IPS-20b (cell line): Measurements from ENCODE around the gene CIAPIN1.
"Not testable (repeated sequence)": the region's sequence is repeated elsewhere in the genome, so short reads cannot be mapped to it uniquely, and the experiment has no call there.

ENCODE experiments used
- H3K27ac ChIP-seq: one replicate; pipeline ENCODE4 v1.5.1; 2013; ENCODE audit warnings: low read length
- H3K27me3 ChIP-seq: 2 replicates; pipeline ENCODE4 v1.6.1; 2013; ENCODE audit warnings: mild to moderate bottlenecking, low read length, inconsistent platforms; ENCODE audit not compliant: insufficient read depth
- H3K36me3 ChIP-seq: 2 replicates; pipeline ENCODE4 v1.6.1; 2013; ENCODE audit warnings: low read depth, mild to moderate bottlenecking, inconsistent platforms, low read length, moderate library complexity; ENCODE audit not compliant: insufficient read depth
- H3K4me1 ChIP-seq: 2 replicates; pipeline ENCODE4 v1.6.1; 2013; ENCODE audit warnings: mild to moderate bottlenecking, control low read depth, inconsistent platforms, low read length, moderate library complexity; ENCODE audit not compliant: insufficient read depth
- H3K4me3 ChIP-seq: 2 replicates; pipeline ENCODE4 v1.5.1; 2013; ENCODE audit warnings: mild to moderate bottlenecking, low read length, inconsistent platforms
- H3K9ac ChIP-seq: 2 replicates; pipeline ENCODE4 v1.6.1; 2013; ENCODE audit warnings: low read depth, mild to moderate bottlenecking, inconsistent platforms, low read length, moderate library complexity
- H3K9me3 ChIP-seq: 2 replicates; pipeline ENCODE4 v1.6.1; 2013; ENCODE audit warnings: mild to moderate bottlenecking, low read depth, low read length, inconsistent platforms; ENCODE audit not compliant: insufficient read depth

Gene CIAPIN1

DNA sequence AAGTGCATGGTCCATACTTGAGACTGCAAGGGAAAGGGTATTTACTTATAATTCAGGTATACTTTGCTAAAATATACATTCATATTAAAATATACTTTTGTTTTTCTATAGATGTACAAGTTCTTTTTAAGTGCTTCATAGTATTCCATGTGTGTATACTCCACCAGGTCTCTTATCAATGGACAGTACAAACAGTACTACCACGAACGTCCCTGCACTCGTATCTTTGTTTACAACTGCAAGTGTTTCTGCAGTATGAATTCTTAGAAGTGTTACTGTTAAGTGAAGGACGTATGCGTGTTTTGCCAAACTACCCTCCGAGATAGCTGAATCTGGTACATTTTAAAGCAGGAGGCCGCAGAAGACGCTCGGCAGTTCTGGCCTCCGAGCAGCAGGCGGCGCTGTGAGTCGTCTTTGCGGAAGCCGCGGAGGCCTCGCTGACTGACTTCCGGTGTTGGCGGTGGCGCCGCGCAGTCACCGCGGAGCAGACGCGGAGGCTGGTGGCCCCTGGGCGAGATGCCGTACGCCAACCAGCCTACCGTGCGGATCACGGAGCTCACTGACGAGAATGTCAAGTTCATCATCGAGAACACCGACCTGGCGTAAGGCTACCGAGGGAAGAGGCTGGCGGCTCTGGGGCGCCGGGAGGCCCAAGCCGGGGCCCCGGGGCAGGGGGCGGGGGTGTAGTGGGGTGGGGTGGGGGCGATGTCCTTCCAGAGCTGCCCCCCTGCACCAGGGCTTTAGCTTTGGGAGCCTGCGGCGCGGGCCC is 15.2 kb upstream of the CIAPIN1 start, which contains the start of gene POLR2C:
POLR2C (plus strand) TSS at position 471 of the 769 bp plus-strand sequence; CDS start at position 517, 46 bp downstream.
- Histone ChIP-seq H3K4me3 (peak within 1 kb of the TSS; percentile 98), H3K36me3 (peaks cover 73% of the 10 kb centered on the region), H3K27me3 (no peaks in the 10 kb centered on the region), H3K9ac (peak within 1 kb of the TSS; percentile 89), H3K27ac (no peak within 1 kb of the TSS), H3K4me1 (no peaks in the 10 kb centered on the region), H3K9me3 (no peaks in the 10 kb centered on the region)

DNA sequence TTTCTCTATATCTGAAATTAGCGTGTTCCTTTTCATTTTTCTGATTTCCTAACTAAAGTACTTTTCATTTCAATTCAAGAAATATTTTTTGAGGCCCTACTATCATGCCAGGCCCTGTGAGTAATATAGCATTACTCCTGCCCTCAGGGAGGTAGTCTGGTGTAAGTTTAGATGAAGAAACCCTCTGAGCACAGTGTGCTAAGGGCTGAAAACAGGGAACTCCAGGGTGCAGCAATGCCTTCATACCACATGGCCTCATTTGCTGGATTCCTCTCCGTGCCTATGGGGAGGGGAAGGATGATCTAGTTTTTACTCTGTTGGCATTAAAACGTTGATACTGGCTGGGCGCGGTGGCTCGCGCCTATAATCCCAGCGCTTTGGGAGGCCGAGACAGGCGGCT is 4.8 kb upstream of the CIAPIN1 start:
- H3K36me3 ChIP-seq: peaks cover 64% of the 10 kb centered on the region
- no peaks in the 10 kb centered on the region for H3K4me1 ChIP-seq
- no peaks in the 10 kb centered on the region for H3K27me3 ChIP-seq
- no peak overlapping the region for H3K27ac ChIP-seq
- H3K9ac ChIP-seq: no peak overlapping the region
- no peak overlapping the region for H3K4me3 ChIP-seq
- H3K9me3 ChIP-seq: no peaks in the 10 kb centered on the region

DNA sequence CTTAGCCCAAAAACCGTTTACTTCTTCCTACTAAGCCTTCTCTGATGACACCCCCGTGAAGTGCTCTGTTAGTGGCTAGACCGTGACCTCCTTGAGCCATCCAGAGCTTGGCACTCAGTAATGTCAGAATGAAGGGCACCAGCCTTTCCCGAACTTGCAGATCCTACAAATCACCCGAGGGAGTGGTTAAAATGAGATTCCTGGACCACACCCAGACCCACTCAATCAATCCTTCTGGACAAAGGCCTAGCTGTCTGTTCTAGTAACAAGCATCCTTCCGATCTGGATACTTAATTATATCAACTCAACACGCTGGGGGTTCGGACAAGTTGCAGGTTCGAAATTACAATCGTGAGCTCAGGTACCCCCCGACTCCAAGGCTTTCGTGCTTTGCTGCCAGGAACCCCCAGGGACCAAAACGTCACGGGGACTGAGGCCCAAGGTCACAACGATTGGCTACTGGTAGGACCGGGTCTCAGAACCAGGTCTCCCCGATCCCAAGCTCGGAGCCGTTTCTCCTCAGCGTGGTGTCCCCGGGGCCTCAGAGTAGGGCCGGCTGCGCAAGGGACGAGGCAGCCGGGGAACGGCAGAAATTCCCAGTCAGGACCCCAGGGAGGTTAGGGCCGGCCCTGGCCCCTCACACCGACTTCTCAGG is 527 bp downstream of the CIAPIN1 start:
- peak overlapping the region; percentile 97 for H3K9ac ChIP-seq
- peak overlapping the region; percentile 95 for H3K4me3 ChIP-seq
- H3K27ac ChIP-seq: no peak overlapping the region

DNA sequence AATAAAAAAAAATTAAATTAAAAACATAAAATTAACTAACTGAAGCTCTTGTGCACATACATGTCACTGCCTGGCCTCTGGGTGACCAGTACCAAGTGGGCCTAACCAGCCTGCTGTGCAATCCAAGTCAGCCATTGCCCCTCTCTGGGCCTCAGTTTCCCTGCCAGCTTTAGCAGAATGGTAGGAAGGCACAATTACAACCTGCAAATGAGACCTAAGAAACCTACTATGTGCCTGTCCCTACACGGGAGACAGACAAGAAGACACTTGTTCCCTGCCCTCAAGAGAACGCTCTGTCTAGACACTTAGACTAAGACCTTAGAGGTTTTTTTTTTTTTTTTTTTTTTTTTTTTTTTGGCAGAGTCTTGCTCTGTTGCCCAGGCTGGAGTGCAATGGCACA is 1.7 kb downstream of the CIAPIN1 start:
- H3K27ac ChIP-seq: no peak overlapping the region
- H3K9me3 ChIP-seq: peaks cover 11% of the 10 kb centered on the region
- no peak overlapping the region for H3K9ac ChIP-seq
- H3K4me3 ChIP-seq: no peak overlapping the region
- H3K27me3 ChIP-seq: no peaks in the 10 kb centered on the region
- H3K4me1 ChIP-seq: peaks cover 4% of the 10 kb centered on the region; the same call in 1 of the 2 replicates
- peaks cover 10% of the 10 kb centered on the region for H3K36me3 ChIP-seq

More for the DNA sequence above, 527 bp downstream of the CIAPIN1 start:
- H3K9me3 ChIP-seq: no peaks in the 10 kb centered on the region
- H3K36me3 ChIP-seq: peaks cover 12% of the 10 kb centered on the region
- peaks cover 4% of the 10 kb centered on the region; the same call in 1 of the 2 replicates for H3K4me1 ChIP-seq
- no peaks in the 10 kb centered on the region for H3K27me3 ChIP-seq

DNA sequence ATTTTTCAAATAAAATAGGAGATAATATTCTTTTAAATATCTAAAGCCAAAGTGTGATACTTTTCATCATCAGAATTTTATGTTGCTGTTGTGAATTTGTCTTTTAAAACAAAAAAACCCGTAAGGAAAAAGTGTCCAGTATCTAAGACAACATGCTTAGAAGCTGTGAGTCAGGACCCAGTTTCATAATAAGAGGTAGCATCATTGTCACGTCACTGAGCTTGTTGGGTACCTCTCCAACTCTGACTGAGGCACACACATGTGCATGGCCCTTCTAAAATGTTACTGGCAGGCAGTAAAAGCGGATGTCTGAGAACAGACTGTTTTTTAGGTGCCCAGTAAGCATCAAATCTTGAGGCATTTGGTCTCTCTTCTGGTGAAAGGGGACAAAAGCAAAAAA is 2.5 kb downstream of the CIAPIN1 start:
- H3K27ac ChIP-seq: no peak overlapping the region
- no peak overlapping the region for H3K9ac ChIP-seq
- H3K4me1 ChIP-seq: peaks cover 4% of the 10 kb centered on the region; the same call in 1 of the 2 replicates
- H3K9me3 ChIP-seq: peaks cover 17% of the 10 kb centered on the region
- no peaks in the 10 kb centered on the region for H3K27me3 ChIP-seq
- peaks cover 17% of the 10 kb centered on the region for H3K36me3 ChIP-seq
- H3K4me3 ChIP-seq: no peak overlapping the region

DNA sequence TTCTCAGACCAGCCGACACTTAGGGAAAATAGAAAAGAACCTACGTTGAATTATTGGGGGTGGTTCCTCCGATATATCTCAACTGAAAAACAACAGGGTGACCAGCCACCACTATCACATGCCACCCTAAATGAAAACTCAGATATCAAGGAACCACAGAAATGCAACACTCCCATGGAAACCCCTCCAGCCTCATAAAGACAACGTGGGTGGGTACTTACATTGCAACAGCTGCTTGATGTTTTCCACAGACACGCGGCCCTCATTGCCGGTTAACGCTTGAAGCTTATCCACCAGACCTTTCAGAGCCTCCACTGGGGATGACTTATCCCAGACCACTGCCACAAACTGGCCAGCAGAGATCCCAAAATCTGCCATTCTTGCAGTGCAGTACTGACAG is 6.6 kb downstream of the CIAPIN1 start:
- peaks cover 53% of the 10 kb centered on the region for H3K36me3 ChIP-seq

DNA sequence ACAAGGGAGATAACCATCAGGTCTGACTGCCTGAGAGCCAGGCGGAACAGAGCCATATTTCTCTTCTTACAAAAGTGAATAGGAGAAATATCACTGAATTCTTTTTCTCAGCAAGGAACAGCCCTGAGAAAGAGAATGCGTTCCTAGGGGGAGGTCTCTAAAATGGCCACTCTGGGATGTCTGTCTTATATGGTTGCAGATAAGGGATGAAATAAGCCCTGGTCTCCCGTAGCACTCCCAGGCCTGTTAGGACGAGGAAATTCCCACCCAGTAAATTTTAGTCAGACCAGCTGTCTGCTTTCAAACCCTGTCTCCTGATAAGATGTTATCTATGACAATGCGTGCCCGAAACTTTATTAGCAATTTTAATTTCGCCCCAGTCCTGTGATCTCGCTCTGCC is 7.2 kb downstream of the CIAPIN1 start:
- H3K4me1 ChIP-seq, H3K4me3 ChIP-seq, H3K9ac ChIP-seq, H3K27ac ChIP-seq, H3K27me3 ChIP-seq: not testable (repeated sequence)
- peaks cover 17% of the 10 kb centered on the region for H3K9me3 ChIP-seq
- H3K36me3 ChIP-seq: peaks cover 57% of the 10 kb centered on the region

More for the DNA sequence above, 6.6 kb downstream of the CIAPIN1 start:
- H3K4me1 ChIP-seq, H3K27ac ChIP-seq, H3K9ac ChIP-seq, H3K27me3 ChIP-seq, H3K4me3 ChIP-seq: not testable (repeated sequence)
- peaks cover 17% of the 10 kb centered on the region for H3K9me3 ChIP-seq

DNA sequence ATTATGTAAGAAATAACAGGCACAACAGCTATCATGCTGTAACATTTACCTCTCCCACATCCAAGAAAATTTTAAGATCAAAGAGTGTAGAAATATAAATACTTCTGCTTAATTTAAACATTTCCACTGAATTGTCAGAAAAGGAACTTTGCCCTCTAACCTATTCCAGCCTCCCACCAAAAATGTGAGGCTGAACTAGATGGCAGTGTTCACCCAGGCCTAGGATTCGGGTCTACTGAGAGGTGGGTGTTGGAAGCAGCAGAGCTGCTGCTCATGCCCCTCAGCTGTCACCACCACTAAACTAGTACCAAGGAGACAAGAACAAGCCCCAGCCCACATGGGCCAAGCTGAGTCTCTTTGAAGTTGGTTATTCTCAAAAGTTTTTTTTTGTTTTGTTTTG is 11.3 kb downstream of the CIAPIN1 start:
- H3K4me1 ChIP-seq: no peaks in the 10 kb centered on the region
- H3K36me3 ChIP-seq: peaks cover 92% of the 10 kb centered on the region
- no peak overlapping the region for H3K9ac ChIP-seq
- H3K4me3 ChIP-seq: no peak overlapping the region
- no peaks in the 10 kb centered on the region for H3K27me3 ChIP-seq
- H3K27ac ChIP-seq: no peak overlapping the region
- H3K9me3 ChIP-seq: peaks cover 10% of the 10 kb centered on the region

DNA sequence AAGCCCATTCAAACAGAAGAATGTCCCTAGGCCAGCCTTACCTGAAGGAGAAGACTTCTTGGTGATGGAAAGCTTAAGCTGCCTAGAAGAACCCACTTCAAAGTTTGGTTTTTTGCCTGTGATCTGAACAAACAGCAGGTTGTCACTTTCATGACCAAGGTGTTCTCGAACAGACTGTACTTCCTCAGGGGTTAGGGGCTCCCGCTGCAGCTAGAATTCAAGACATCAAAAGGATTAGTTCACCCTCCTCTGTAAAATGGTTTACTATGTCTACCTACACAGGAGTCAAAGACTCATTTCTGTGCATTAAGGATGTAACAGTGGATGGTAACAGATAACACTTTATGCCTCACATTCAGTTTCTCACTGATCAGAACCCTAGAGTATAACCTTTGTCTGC is 13.2 kb downstream of the CIAPIN1 start:
- Histone ChIP-seq H3K9ac (no peak overlapping the region), H3K36me3 (peaks cover 91% of the 10 kb centered on the region), H3K27ac (no peak overlapping the region)

DNA sequence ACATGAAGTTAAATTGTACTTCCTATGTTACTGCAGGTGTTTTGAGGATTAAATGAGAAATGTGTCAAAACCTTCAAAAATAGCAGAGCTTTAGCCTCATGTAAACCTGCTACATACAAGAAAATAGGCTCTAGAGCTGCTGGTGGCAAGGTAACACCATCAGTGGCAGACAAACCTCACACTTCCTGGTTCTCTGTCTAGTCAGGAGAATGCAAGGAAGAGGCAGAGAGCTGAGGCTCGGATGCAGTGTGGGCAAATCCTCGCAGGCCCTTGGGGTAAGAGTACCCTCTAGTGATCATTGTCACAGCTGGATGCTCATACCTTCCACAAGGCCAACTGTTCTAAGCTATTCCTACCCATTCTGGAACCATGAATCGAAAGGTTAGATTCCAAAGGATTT is 14.2 kb downstream of the CIAPIN1 start:
- H3K27me3 ChIP-seq: no peaks in the 10 kb centered on the region
- no peaks in the 10 kb centered on the region for H3K9me3 ChIP-seq
- H3K4me1 ChIP-seq: no peaks in the 10 kb centered on the region
- no peak overlapping the region for H3K27ac ChIP-seq
- no peak overlapping the region for H3K4me3 ChIP-seq
- peaks cover 91% of the 10 kb centered on the region for H3K36me3 ChIP-seq
- H3K9ac ChIP-seq: no peak overlapping the region

More for the DNA sequence above, 13.2 kb downstream of the CIAPIN1 start:
- no peaks in the 10 kb centered on the region for H3K9me3 ChIP-seq
- no peaks in the 10 kb centered on the region for H3K4me1 ChIP-seq
- no peak overlapping the region for H3K4me3 ChIP-seq
- H3K27me3 ChIP-seq: no peaks in the 10 kb centered on the region

DNA sequence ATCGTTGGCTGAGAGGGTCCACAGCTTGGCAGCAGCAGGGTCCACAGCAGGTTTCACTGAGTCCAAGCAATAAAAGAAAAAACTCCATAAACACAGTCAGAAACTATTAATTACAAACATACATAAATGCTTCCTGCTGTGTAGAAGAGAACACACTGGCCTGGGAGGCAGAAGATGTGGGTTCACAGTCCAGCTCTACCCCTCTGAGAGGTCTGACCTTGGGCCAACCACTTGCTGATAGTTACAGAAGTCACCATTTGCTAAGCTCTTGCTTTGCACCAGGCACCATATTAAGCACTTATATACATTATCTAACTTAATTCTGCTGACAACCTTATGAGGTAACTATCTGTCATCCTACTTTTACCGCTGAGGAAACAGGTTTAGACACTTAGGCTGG is 14.7 kb downstream of the CIAPIN1 start:
- no peaks in the 10 kb centered on the region for H3K4me1 ChIP-seq
- H3K36me3 ChIP-seq: peaks cover 91% of the 10 kb centered on the region
- H3K27me3 ChIP-seq: no peaks in the 10 kb centered on the region
- H3K9me3 ChIP-seq: no peaks in the 10 kb centered on the region
- H3K27ac ChIP-seq: no peak overlapping the region
- H3K9ac ChIP-seq: no peak overlapping the region
- no peak overlapping the region for H3K4me3 ChIP-seq

DNA sequence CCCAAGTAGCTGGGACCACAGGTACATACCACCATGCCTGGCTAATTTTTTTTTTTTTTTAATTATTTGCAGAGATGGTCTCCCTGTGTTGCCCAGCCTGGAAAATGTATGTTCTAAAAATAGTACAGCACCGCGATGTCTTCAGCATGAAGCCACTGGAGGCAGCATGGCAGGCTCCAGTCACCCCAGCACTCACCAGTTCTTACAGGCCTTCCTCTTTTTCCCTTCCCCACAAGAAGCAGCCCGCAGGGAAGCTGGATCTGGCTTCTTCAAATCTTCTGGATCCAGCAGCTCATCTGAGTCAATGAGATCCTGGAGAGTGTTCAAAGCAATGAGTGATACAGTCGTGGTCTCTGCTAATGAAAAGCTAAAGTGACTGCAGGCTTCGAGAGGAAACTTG is 16.2 kb downstream of the CIAPIN1 start:
- H3K27me3 ChIP-seq: no peaks in the 10 kb centered on the region
- H3K9me3 ChIP-seq: no peaks in the 10 kb centered on the region
- H3K4me1 ChIP-seq: no peaks in the 10 kb centered on the region
- no peak overlapping the region for H3K4me3 ChIP-seq
- peaks cover 84% of the 10 kb centered on the region for H3K36me3 ChIP-seq
- no peak overlapping the region for H3K9ac ChIP-seq
- H3K27ac ChIP-seq: no peak overlapping the region
